ENCODE results near the gene IQCF6. TPM values are rescaled to one million over a fixed set of nuclear protein-coding genes. Genes with fewer than 3 reads are reported as not detected.

IQCF6 gene
- total RNA-seq (ENCODE audit: unreplicated experiment) = not detected
- long read RNA-seq = 0 reads

- H3K36me3 Mint-ChIP-seq (ENCODE audit: unreplicated experiment) = peaks cover 8% of the 10 kb centered on the region
- H3K27ac Mint-ChIP-seq (ENCODE audit: unreplicated experiment) = no peak within 1 kb of the TSS
- DNase-seq = no peak
- TF ChIP-seq CTCF (IDR thresholded peaks at IDR 0.05; ENCODE audit: partially characterized antibody, unreplicated experiment) = no peak
- no peak within 1 kb of the TSS for H3K4me3 Mint-ChIP-seq (ENCODE audit: unreplicated experiment)
- no peaks in the 10 kb centered on the region for H3K4me1 Mint-ChIP-seq (ENCODE audit: low read depth, unreplicated experiment)
- peaks cover 7% of the 10 kb centered on the region for H3K27me3 Mint-ChIP-seq (ENCODE audit: unreplicated experiment)
- H3K9me3 Mint-ChIP-seq (ENCODE audit: unreplicated experiment) = peaks cover 5% of the 10 kb centered on the region
These were observed at the start of gene IQCF6 for GRCh38 chr3:51779137-51779536. Gene IQCF6 (minus strand): TSS chr3:51779237. CDS start chr3:51779224, 13 bp downstream.

GRCh38 chr3:51828297-51828696, 49.3 kb upstream of the IQCF6 start:
- peaks cover 21% of the 10 kb centered on the region for H3K36me3 Mint-ChIP-seq (ENCODE audit: unreplicated experiment)
- no peak for TF ChIP-seq CTCF (IDR thresholded peaks at IDR 0.05; ENCODE audit: partially characterized antibody, unreplicated experiment)
- peaks cover 11% of the 10 kb centered on the region for H3K9me3 Mint-ChIP-seq (ENCODE audit: unreplicated experiment)
- H3K4me3 Mint-ChIP-seq (ENCODE audit: unreplicated experiment) = no peak overlapping the region
- no peak overlapping the region for H3K27ac Mint-ChIP-seq (ENCODE audit: unreplicated experiment)
- DNase-seq = no peak
- H3K4me1 Mint-ChIP-seq (ENCODE audit: low read depth, unreplicated experiment) = peaks cover 11% of the 10 kb centered on the region
- peaks cover 2% of the 10 kb centered on the region for H3K27me3 Mint-ChIP-seq (ENCODE audit: unreplicated experiment)

- peaks cover 3% of the 10 kb centered on the region for H3K9me3 Mint-ChIP-seq (ENCODE audit: unreplicated experiment)
- peak; percentile 49 for DNase-seq
- no peaks in the 10 kb centered on the region for H3K4me1 Mint-ChIP-seq (ENCODE audit: low read depth, unreplicated experiment)
- H3K4me3 Mint-ChIP-seq (ENCODE audit: unreplicated experiment) = no peak overlapping the region
- TF ChIP-seq CTCF (IDR thresholded peaks at IDR 0.05; ENCODE audit: partially characterized antibody, unreplicated experiment) = peak; percentile 51
- H3K27me3 Mint-ChIP-seq (ENCODE audit: unreplicated experiment) = no peaks in the 10 kb centered on the region
- no peak overlapping the region for H3K27ac Mint-ChIP-seq (ENCODE audit: unreplicated experiment)
- H3K36me3 Mint-ChIP-seq (ENCODE audit: unreplicated experiment) = peaks cover 15% of the 10 kb centered on the region
These were observed 40.8 kb upstream of the IQCF6 start for GRCh38 chr3:51819709-51820406.

- TF ChIP-seq CTCF (IDR thresholded peaks at IDR 0.05; ENCODE audit: partially characterized antibody, unreplicated experiment) = no peak
- peaks cover 5% of the 10 kb centered on the region for H3K9me3 Mint-ChIP-seq (ENCODE audit: unreplicated experiment)
- H3K4me1 Mint-ChIP-seq (ENCODE audit: low read depth, unreplicated experiment) = no peaks in the 10 kb centered on the region
- DNase-seq = no peak
- H3K36me3 Mint-ChIP-seq (ENCODE audit: unreplicated experiment) = peaks cover 15% of the 10 kb centered on the region
- H3K27me3 Mint-ChIP-seq (ENCODE audit: unreplicated experiment) = no peaks in the 10 kb centered on the region
- H3K4me3 Mint-ChIP-seq (ENCODE audit: unreplicated experiment) = no peak overlapping the region
- no peak overlapping the region for H3K27ac Mint-ChIP-seq (ENCODE audit: unreplicated experiment)
These were observed 40.1 kb upstream of the IQCF6 start for GRCh38 chr3:51819151-51819550.

- Mint-ChIP-seq H3K4me1 (ENCODE audit: low read depth, unreplicated experiment) (no peaks in the 10 kb centered on the region), H3K36me3 (ENCODE audit: unreplicated experiment) (peaks cover 10% of the 10 kb centered on the region), H3K4me3 (ENCODE audit: unreplicated experiment) (no peak overlapping the region), H3K27ac (ENCODE audit: unreplicated experiment) (no peak overlapping the region), H3K9me3 (ENCODE audit: unreplicated experiment) (peaks cover 5% of the 10 kb centered on the region), H3K27me3 (ENCODE audit: unreplicated experiment) (no peaks in the 10 kb centered on the region)
- TF ChIP-seq CTCF (IDR thresholded peaks at IDR 0.05; ENCODE audit: partially characterized antibody, unreplicated experiment) = no peak
- no peak for DNase-seq
These were observed 38.3 kb upstream of the IQCF6 start for GRCh38 chr3:51817375-51817774.

Data from glutamatergic neuron (in vitro differentiated cells).